Sigmoid colon (tissue), 7 donors: ENCODE measurements around the gene CCDC160. TPM values are rescaled to one million over a fixed set of nuclear protein-coding genes. Genes with fewer than 3 reads are reported as not detected.

Experiments
- DNase-seq: peaks from one replicate; pipeline ENCODE4 v3.0.0-alpha.2; 2019
- H3K27ac ChIP-seq, 4 donors: fragments of 200-600 bp; sonication (generic); one replicate each; pipeline ENCODE4 v1.5.1; 2016 to 2019; ENCODE audit warnings: mild to moderate bottlenecking in 1 of 4
- H3K27me3 ChIP-seq, 3 donors: fragments of 200-600 bp; sonication (generic); one replicate each; pipeline ENCODE4 v1.5.1; 2019; ENCODE audit warnings: mild to moderate bottlenecking in 1 of 3
- H3K36me3 ChIP-seq, 4 donors: fragments of 200-600 bp; sonication (generic); one replicate each; pipeline ENCODE4 v1.5.1; 2016 to 2019
- H3K4me1 ChIP-seq, 4 donors: fragments of 200-600 bp; sonication (generic); one replicate each; pipeline ENCODE4 v1.5.1; 2017 to 2019
- H3K4me3 ChIP-seq, 4 donors: fragments of 200-600 bp; sonication (generic); one replicate each; pipeline ENCODE4 v1.5.1; 2017 to 2019; ENCODE audit warnings: mild to moderate bottlenecking in 2 of 4, moderate library complexity in 1 of 4
- H3K9me3 ChIP-seq, 4 donors: fragments of 200-600 bp in 3 of 4; sonication (generic) in 3 of 4; one replicate each; pipeline versions ENCODE4 v1.5.1 to v1.6.1; 2013 to 2019
- EP300 ChIP-seq, 4 donors: sonication (generic); formaldehyde crosslinking; IDR thresholded peaks; one replicate each; pipeline ENCODE4 v1.6.1; 2017; ENCODE audit warnings: antibody characterized with exemption in 4 of 4
- POLR2A ChIP-seq, 2 donors: fragments of 450-650 bp; IDR thresholded peaks; one replicate each; pipeline ENCODE4 v1.6.1; 2016; ENCODE audit warnings: antibody characterized with exemption in 2 of 2, mild to moderate bottlenecking in 2 of 2, moderate library complexity in 2 of 2
- POLR2AphosphoS5 ChIP-seq, 4 donors: sonication (generic); formaldehyde crosslinking; IDR thresholded peaks; one replicate each; pipeline ENCODE4 v1.6.1; 2017; ENCODE audit warnings: antibody characterized with exemption in 4 of 4
- WGBS, 2 donors: extraction: QIAGEN DNeasy Blood & Tissue Kit; methylation state at CpG; one replicate each; pipeline ENCODE4 v1.1.7; 2013; 5-methylcytosine and 5-hydroxymethylcytosine counted together
- intact Hi-C: fragments of 100-400 bp; cut with DNase I; formaldehyde crosslinking; loops from one replicate; pipeline ENCODE4 v1.15.1; 2023
- polyA plus RNA-seq, 3 donors: library from polyadenylated mRNA; stranded (reverse); fragments of 200-250 nt; gene quantifications; one replicate each; pipeline ENCODE4 v1.2.3, GENCODE V29; 2013
- total RNA-seq, 4 donors: library from RNA; depleted of rRNA; stranded (reverse); fragments of >200 nt; gene quantifications; one replicate each; pipeline ENCODE4 v1.1.0, GENCODE V29; 2016
- TF ChIP-seq, protein P1 (sequence below), 4 experiments: fragments of 450-650 bp in 3 of 4; fragments of 200-600 bp in 1 of 4; IDR thresholded peaks; one replicate each; pipeline ENCODE4 v1.5.1; 2016 to 2019; ENCODE audit warnings: antibody characterized with exemption in 4 of 4, mild to moderate bottlenecking in 3 of 4, moderate library complexity in 2 of 4
- donor health status: healthy with polysubstance abuse.
- donor health status: Bipolar disorder and iron deficiency.
- donor health status: healthy.

Gene CCDC160
- total and polyA plus RNA-seq, 7 donors: 0.07 to 1.4 (median 0.55) TPM; not detected in 3

DNA sequence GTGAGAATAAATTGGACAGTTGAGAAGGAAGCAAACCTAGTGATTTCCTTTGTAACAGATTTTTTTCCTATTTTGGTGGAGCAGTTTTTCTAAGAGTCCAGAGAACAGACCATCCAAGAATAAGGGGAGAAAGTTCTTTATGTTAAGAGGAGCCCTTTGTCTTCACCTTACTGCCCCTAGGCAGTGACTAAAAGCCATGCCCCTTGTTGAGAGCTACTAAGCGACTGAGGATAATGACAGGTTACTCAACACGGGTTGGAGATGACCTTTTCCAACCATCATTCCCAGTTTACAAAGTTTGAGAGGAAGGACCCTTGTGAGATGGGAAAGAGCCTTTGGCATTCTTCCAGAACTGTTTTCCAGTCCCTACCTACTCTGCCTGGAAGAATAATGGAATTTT, 3.2 kb downstream of the CCDC160 start:
- intact Hi-C loops: no loop called here
- TF ChIP-seq, protein P1, sequence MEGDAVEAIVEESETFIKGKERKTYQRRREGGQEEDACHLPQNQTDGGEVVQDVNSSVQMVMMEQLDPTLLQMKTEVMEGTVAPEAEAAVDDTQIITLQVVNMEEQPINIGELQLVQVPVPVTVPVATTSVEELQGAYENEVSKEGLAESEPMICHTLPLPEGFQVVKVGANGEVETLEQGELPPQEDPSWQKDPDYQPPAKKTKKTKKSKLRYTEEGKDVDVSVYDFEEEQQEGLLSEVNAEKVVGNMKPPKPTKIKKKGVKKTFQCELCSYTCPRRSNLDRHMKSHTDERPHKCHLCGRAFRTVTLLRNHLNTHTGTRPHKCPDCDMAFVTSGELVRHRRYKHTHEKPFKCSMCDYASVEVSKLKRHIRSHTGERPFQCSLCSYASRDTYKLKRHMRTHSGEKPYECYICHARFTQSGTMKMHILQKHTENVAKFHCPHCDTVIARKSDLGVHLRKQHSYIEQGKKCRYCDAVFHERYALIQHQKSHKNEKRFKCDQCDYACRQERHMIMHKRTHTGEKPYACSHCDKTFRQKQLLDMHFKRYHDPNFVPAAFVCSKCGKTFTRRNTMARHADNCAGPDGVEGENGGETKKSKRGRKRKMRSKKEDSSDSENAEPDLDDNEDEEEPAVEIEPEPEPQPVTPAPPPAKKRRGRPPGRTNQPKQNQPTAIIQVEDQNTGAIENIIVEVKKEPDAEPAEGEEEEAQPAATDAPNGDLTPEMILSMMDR (IDR thresholded peaks at IDR 0.05): no peak
- no peak for TF ChIP-seq POLR2A (IDR thresholded peaks at IDR 0.05)
- TF ChIP-seq EP300 (IDR thresholded peaks at IDR 0.05): no peak
- TF ChIP-seq POLR2AphosphoS5 (IDR thresholded peaks at IDR 0.05): no peak
- Histone ChIP-seq H3K4me1 (no peaks in the 10 kb centered on the region), H3K36me3 (no peaks in the 10 kb centered on the region), H3K27me3 (no peaks in the 10 kb centered on the region), H3K27ac (no peak overlapping the region), H3K9me3 (no peaks in the 10 kb centered on the region), H3K4me3 (no peak overlapping the region)
- 60 to 81% methylated on average over 2 of the region's 2 CpGs for WGBS, 2 donors
- no peak for DNase-seq

DNA sequence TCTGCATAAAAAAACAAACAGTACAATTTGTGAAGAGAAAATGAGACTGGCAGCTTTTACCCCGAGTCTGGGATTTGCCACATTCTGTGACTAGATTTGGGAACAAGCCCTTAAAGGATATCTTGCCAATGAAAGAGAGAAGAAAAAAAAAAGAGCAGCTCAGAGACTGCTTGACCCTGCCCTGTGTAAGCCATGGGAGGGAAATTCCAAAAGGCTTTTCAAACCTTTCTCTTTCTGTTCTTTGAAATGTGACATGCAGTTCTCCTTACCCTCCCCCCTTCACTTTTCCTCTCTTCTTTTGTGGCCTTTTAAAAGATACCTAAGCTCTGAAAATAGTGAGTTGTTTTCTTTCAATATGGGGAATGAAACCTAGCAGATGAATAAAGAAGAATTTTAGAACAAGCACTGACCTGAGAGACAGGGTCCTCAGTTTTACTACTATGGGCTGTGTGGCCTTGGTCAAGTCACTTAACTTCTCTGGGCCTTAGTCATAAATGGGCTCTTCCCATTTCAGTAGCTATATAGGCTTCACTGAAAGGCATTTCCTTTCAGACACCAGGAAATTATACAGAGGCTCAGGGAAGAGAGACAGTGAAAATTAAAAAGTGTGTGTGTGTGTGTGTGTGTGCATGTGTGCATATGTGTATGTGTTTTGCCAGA, 5.1 kb downstream of the CCDC160 start:
- Histone ChIP-seq H3K36me3 (no peaks in the 10 kb centered on the region), H3K4me1 (no peaks in the 10 kb centered on the region), H3K4me3 (no peak overlapping the region), H3K27me3 (no peaks in the 10 kb centered on the region), H3K27ac (no peak overlapping the region), H3K9me3 (no peaks in the 10 kb centered on the region)
- no peak for DNase-seq
- intact Hi-C loops: no loop called here
- 33 to 60% methylated on average over 1 of the region's 1 CpG for WGBS, 2 donors
- TF ChIP-seq POLR2A (IDR thresholded peaks at IDR 0.05) (no peak), EP300 (IDR thresholded peaks at IDR 0.05) (no peak), POLR2AphosphoS5 (IDR thresholded peaks at IDR 0.05) (no peak)
- TF ChIP-seq, protein P1 (IDR thresholded peaks at IDR 0.05): no peak

DNA sequence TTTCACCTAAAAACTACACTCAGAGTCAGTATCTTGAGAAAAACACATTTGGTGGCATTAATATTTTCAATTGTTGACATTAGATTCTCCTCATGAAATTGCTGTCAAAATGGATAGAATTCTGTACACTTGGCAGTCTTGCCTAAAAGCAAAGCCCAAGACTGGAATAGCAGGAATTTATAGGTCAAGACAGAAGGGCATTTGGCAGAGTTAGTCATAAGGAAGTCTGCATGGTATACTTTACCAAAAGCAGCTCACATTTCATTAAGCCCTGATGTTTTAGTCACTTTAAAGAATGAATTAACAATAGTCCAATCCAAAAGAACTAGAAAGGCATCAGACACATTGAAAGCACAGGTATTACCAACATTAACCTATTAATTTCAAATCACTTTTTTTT, 7.1 kb downstream of the CCDC160 start:
- H3K36me3 ChIP-seq: no peaks in the 10 kb centered on the region
- DNase-seq: no peak
- no peaks in the 10 kb centered on the region for H3K4me1 ChIP-seq
- TF ChIP-seq EP300 (IDR thresholded peaks at IDR 0.05): no peak
- TF ChIP-seq, protein P1 (IDR thresholded peaks at IDR 0.05): no peak
- no peak for TF ChIP-seq POLR2AphosphoS5 (IDR thresholded peaks at IDR 0.05)
- no peak for TF ChIP-seq POLR2A (IDR thresholded peaks at IDR 0.05)
- intact Hi-C loops: no loop called here
- H3K9me3 ChIP-seq: no peaks in the 10 kb centered on the region
- no peaks in the 10 kb centered on the region for H3K27me3 ChIP-seq
- no peak overlapping the region for H3K27ac ChIP-seq
- H3K4me3 ChIP-seq: no peak overlapping the region

DNA sequence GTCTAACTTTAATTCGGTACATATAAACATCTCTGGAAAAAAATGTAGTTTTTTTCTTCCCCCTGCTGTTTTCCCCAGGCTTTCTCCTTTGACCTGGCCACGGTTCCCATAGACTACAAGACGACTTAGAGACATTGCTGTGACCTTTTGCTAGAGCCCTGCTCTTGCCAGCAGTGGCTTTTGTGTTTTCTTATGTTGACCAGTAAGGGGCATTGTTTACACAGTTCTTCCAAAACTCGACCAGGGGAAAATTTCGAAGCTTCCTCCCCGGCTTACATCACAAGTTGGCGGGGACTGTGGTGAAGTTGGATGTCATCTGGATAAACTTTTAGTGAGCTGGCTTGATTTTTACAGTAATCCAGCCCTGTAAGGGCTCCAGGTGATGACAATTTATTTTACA, 9.3 kb downstream of the CCDC160 start:
- 45 to 53% methylated on average over 7 of the region's 7 CpGs for WGBS, 2 donors
- Histone ChIP-seq H3K36me3 (no peaks in the 10 kb centered on the region), H3K9me3 (no peaks in the 10 kb centered on the region), H3K4me1 (no peaks in the 10 kb centered on the region), H3K27ac (no peak overlapping the region), H3K27me3 (no peaks in the 10 kb centered on the region), H3K4me3 (no peak overlapping the region)
- intact Hi-C loops: no loop called here
- DNase-seq: no peak
- TF ChIP-seq, protein P1 (IDR thresholded peaks at IDR 0.05): no peak
- no peak for TF ChIP-seq EP300 (IDR thresholded peaks at IDR 0.05)
- TF ChIP-seq POLR2AphosphoS5 (IDR thresholded peaks at IDR 0.05): no peak
- no peak for TF ChIP-seq POLR2A (IDR thresholded peaks at IDR 0.05)

DNA sequence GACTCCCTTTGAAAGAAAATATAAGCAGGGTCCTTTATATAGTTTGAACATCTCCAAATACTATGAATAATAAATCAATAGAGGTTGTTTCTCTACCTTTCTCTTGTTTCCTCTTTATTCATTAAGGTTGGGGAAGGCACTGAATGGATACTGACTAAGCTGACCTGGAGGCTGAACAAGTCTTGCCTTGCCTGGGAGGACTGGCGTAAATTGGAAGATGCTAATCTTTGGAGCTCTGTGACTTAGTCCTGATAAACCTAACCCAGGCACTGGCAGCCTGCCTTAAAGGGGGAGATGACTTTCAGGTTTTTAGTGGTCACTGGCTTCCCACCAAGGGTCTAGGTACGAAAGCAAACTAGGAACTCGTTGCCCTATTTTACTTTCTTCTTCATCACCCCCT, 10.5 kb downstream of the CCDC160 start:
- WGBS, 2 donors: 88 to 91% methylated on average over 3 of the region's 3 CpGs
- H3K27ac ChIP-seq: no peak overlapping the region
- no peak for DNase-seq
- H3K36me3 ChIP-seq: no peaks in the 10 kb centered on the region
- TF ChIP-seq POLR2AphosphoS5 (IDR thresholded peaks at IDR 0.05): no peak
- TF ChIP-seq EP300 (IDR thresholded peaks at IDR 0.05): no peak
- TF ChIP-seq, protein P1 (IDR thresholded peaks at IDR 0.05): no peak
- no peak for TF ChIP-seq POLR2A (IDR thresholded peaks at IDR 0.05)
- no peaks in the 10 kb centered on the region for H3K4me1 ChIP-seq
- H3K27me3 ChIP-seq: no peaks in the 10 kb centered on the region
- intact Hi-C loops: no loop called here
- H3K4me3 ChIP-seq: no peak overlapping the region
- H3K9me3 ChIP-seq: no peaks in the 10 kb centered on the region
